Liver (tissue), 9 donors: ENCODE results near the gene RIC1. TPM values are rescaled to one million over a fixed set of nuclear protein-coding genes. Genes with fewer than 3 reads are reported as not detected.

Source experiments
- DNase-seq: peaks from one replicate; pipeline ENCODE4 v3.0.0-alpha.2; 2017; ENCODE audit warnings: low spot score
- H3K27ac ChIP-seq, 2 donors: one replicate each; pipeline ENCODE4 v1.7.0; 2013; ENCODE audit warnings: inconsistent platforms in 2 of 2, low read length in 2 of 2, control low read depth in 1 of 2, low read depth in 1 of 2, mild to moderate bottlenecking in 1 of 2
- H3K27me3 ChIP-seq, 4 donors: one replicate each; pipeline versions ENCODE4 v1.6.1 to v1.7.0; 2013; ENCODE audit warnings: low read length in 3 of 4, inconsistent platforms in 1 of 4, mild to moderate bottlenecking in 1 of 4, moderate library complexity in 1 of 4; ENCODE audit not compliant: control insufficient read depth in 4 of 4, insufficient read depth in 4 of 4
- H3K36me3 ChIP-seq, 4 donors: one replicate each; pipeline versions ENCODE4 v1.6.1 to v1.7.0; 2013; ENCODE audit warnings: low read length in 3 of 4, mild to moderate bottlenecking in 3 of 4, low read depth in 1 of 4, moderate library complexity in 1 of 4; ENCODE audit not compliant: control insufficient read depth in 4 of 4, insufficient read depth in 3 of 4
- H3K4me1 ChIP-seq, 4 donors: one replicate each; pipeline versions ENCODE4 v1.6.1 to v1.7.0; 2013; ENCODE audit warnings: low read length in 3 of 4, mild to moderate bottlenecking in 3 of 4, moderate library complexity in 1 of 4; ENCODE audit not compliant: control insufficient read depth in 4 of 4, insufficient read depth in 4 of 4
- H3K4me3 ChIP-seq, 3 donors: one replicate each; pipeline versions ENCODE4 v1.6.1 to v1.7.0; 2013; ENCODE audit warnings: low read length in 3 of 3, control low read depth in 1 of 3, low read depth in 1 of 3, mild to moderate bottlenecking in 1 of 3
- H3K9ac ChIP-seq, 2 donors: one replicate each; pipeline ENCODE4 v1.7.0; 2013; ENCODE audit warnings: low read length in 2 of 2, mild to moderate bottlenecking in 2 of 2, moderate library complexity in 2 of 2, control low read depth in 1 of 2, low read depth in 1 of 2
- H3K9me3 ChIP-seq, 4 donors: one replicate each; pipeline versions ENCODE4 v1.6.1 to v1.7.0; 2013; ENCODE audit warnings: low read length in 3 of 4; ENCODE audit not compliant: control insufficient read depth in 4 of 4
- EGR1 ChIP-seq, 2 donors: IDR thresholded peaks; 2 replicates each; pipeline ENCODE4 v1.6.1; 2016 to 2018; ENCODE audit warnings: antibody characterized with exemption in 2 of 2, low read depth in 2 of 2
- FOXA1 ChIP-seq: IDR thresholded peaks from 2 replicates; pipeline ENCODE4 v1.6.1; 2016; ENCODE audit warnings: antibody characterized with exemption
- FOXA2 ChIP-seq: IDR thresholded peaks from 2 replicates; pipeline ENCODE4 v1.6.1; 2016; ENCODE audit warnings: antibody characterized with exemption
- GABPA ChIP-seq, 2 donors: IDR thresholded peaks in 1 of 2; conservative IDR thresholded peaks in 1 of 2; 2 replicates each; pipeline ENCODE4 v1.6.1; 2016; ENCODE audit warnings: antibody characterized with exemption in 2 of 2, mild to moderate bottlenecking in 1 of 2, moderate library complexity in 1 of 2
- HNF4A ChIP-seq, 2 donors: conservative IDR thresholded peaks; 2 replicates each; pipeline ENCODE4 v1.6.1; 2016; ENCODE audit warnings: antibody characterized with exemption in 2 of 2, mild to moderate bottlenecking in 2 of 2
- HNF4G ChIP-seq: IDR thresholded peaks from 2 replicates; pipeline ENCODE4 v1.6.1; 2016; ENCODE audit warnings: antibody characterized with exemption
- JUND ChIP-seq, 2 donors: IDR thresholded peaks; 2 replicates each; pipeline ENCODE4 v1.6.1; 2016; ENCODE audit warnings: antibody characterized with exemption in 2 of 2
- NR2F2 ChIP-seq: IDR thresholded peaks from 2 replicates; pipeline ENCODE4 v1.6.1; 2016; ENCODE audit warnings: antibody characterized with exemption
- RAD21 ChIP-seq, 2 donors: IDR thresholded peaks; 2 replicates each; pipeline ENCODE4 v1.6.1; 2016; ENCODE audit warnings: antibody characterized with exemption in 2 of 2, mild to moderate bottlenecking in 2 of 2
- RXRA ChIP-seq, 2 donors: IDR thresholded peaks; 2 replicates each; pipeline ENCODE4 v1.6.1; 2017 to 2018; ENCODE audit warnings: antibody characterized with exemption in 2 of 2, mild to moderate bottlenecking in 1 of 2
- SP1 ChIP-seq: IDR thresholded peaks from 2 replicates; pipeline ENCODE4 v1.6.1; 2018; ENCODE audit warnings: antibody characterized with exemption, mild to moderate bottlenecking
- TAF1 ChIP-seq: conservative IDR thresholded peaks from 2 replicates; pipeline ENCODE4 v1.6.1; 2016; ENCODE audit warnings: antibody characterized with exemption, mild to moderate bottlenecking
- YY1 ChIP-seq: IDR thresholded peaks from 2 replicates; pipeline ENCODE4 v1.6.1; 2016; ENCODE audit warnings: antibody characterized with exemption, mild to moderate bottlenecking
- WGBS: extraction: QIAGEN DNeasy Blood & Tissue Kit; methylation state at CpG from one replicate; pipeline ENCODE4 v1.1.7; 2013; 5-methylcytosine and 5-hydroxymethylcytosine counted together
- polyA plus RNA-seq, 2 donors: library from polyadenylated mRNA; stranded (reverse) in 1 of 2; unstranded in 1 of 2; fragments of 200-250 nt in 1 of 2; fragments of >200 nt in 1 of 2; fragmentation: Nextera tagmentation in 1 of 2; extraction: Ambion mirVana in 1 of 2; gene quantifications; one replicate each; pipeline versions ENCODE4 v1.2.1 to v1.2.3, GENCODE V29; 2013 to 2015
- total RNA-seq, 2 donors: library from RNA; depleted of rRNA; stranded (reverse); fragments of >200 nt; gene quantifications; one replicate each; pipeline ENCODE4 v1.2.3, GENCODE V29; 2014
- TF ChIP-seq, protein P1 (sequence below): fragments of 150-350 bp; IDR thresholded peaks from 2 replicates; pipeline ENCODE4 v1.5.1; 2017; ENCODE audit warnings: improper control_type of control experiment, low read depth, low read length; ENCODE audit not compliant: missing input control
- TF ChIP-seq, protein P2 (sequence below): IDR thresholded peaks from 2 replicates; pipeline ENCODE4 v1.6.1; 2016; ENCODE audit warnings: antibody characterized with exemption
- TF ChIP-seq, protein P3 (sequence below): IDR thresholded peaks from 2 replicates; pipeline ENCODE4 v1.6.1; 2016; ENCODE audit warnings: antibody characterized with exemption
- TF ChIP-seq, protein P4 (sequence below): IDR thresholded peaks from 2 replicates; pipeline ENCODE4 v1.6.1; 2016; ENCODE audit warnings: antibody characterized with exemption, mild to moderate bottlenecking
- TF ChIP-seq, protein P5 (sequence below): IDR thresholded peaks from 2 replicates; pipeline ENCODE4 v1.6.1; 2016; ENCODE audit warnings: antibody characterized with exemption
- donor health status: healthy.
- donor health status: healthy.
- donor health status: healthy.
- donor health status: healthy.
- donor health status: healthy.

RIC1 gene
- total and polyA plus RNA-seq, 4 donors = 4.1 to 25.8 (median 9.8) TPM

DNA sequence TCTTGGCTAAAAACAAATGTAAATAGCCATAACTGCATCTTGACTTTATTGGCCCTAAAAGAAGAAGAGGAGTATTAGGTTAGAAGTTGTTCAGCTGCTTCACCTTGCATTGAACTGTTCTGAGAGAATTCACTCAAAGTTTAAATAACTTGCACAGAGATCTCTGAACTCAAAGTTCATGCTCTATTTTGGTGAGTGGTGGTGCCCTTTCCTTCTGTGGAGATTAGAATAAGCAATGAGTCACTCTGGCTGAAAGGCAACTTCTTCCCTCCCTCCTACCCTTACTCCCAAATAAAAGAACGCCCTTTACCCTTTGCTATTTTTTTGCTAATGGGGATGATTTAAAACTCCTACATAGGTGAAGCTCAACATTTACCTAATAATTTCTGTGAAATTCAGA lies 155.1 kb downstream of the RIC1 start:
- no peak for DNase-seq
- TF ChIP-seq JUND (IDR thresholded peaks at IDR 0.05) (peak in 1 of 2 donors; percentile 33), TAF1 (no peak)
- peaks cover 5 to 14% (median 8%) of the 10 kb centered on the region in 4 donors for H3K36me3 ChIP-seq
- no peak overlapping the region for H3K27ac ChIP-seq
- peaks cover 0 to 5% (median 1%) of the 10 kb centered on the region in 4 donors for H3K9me3 ChIP-seq
- 98% methylated on average over 1 of the region's 1 CpG for whole genome bisulfite sequencing
- H3K9ac ChIP-seq = no peak overlapping the region
- H3K27me3 ChIP-seq = no peaks in the 10 kb centered on the region
- no peak overlapping the region for H3K4me3 ChIP-seq
- H3K4me1 ChIP-seq = peaks cover 0 to 4% (median 2%) of the 10 kb centered on the region in 4 donors

DNA sequence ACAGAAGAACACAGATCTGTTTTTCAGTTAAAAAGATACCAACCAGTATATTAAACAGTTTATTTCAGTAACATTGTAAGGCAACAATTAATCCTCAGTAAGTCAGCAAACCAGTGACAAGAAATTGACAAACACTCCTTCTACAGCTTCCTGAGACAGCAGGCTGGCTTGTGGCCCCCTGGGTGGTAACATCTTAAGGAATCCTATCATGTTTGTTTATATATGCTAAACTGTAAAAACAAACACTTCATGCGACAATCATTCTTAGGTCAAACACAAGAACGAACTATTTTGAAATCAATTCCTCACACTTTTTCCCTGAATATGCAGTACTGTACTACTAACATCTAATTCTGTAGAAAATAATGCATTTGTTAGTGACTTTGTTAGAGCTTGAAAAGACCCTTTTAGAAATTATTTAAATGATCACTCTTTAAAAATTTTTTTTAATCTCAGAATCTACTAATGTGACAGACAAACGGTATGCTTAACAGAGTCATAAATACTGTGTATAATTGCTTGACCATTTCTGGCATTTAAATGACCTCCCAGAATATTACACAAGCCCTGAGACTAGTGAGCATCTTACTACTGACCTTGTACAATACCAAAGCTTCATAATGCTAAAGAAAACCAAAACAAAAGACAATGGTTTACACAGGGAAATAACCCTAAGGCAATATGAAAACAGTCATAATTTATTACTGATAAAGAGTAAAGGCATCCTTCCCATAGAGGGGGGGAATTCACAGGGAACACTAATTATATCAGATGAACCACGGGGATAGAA lies 155.8 kb downstream of the RIC1 start:
- no peaks in the 10 kb centered on the region for H3K27me3 ChIP-seq
- WGBS = 85% methylated on average over 4 of the region's 4 CpGs
- no peak overlapping the region for H3K4me3 ChIP-seq
- TF ChIP-seq HNF4G = no peak
- TF ChIP-seq TAF1 = no peak
- TF ChIP-seq, protein P1, sequence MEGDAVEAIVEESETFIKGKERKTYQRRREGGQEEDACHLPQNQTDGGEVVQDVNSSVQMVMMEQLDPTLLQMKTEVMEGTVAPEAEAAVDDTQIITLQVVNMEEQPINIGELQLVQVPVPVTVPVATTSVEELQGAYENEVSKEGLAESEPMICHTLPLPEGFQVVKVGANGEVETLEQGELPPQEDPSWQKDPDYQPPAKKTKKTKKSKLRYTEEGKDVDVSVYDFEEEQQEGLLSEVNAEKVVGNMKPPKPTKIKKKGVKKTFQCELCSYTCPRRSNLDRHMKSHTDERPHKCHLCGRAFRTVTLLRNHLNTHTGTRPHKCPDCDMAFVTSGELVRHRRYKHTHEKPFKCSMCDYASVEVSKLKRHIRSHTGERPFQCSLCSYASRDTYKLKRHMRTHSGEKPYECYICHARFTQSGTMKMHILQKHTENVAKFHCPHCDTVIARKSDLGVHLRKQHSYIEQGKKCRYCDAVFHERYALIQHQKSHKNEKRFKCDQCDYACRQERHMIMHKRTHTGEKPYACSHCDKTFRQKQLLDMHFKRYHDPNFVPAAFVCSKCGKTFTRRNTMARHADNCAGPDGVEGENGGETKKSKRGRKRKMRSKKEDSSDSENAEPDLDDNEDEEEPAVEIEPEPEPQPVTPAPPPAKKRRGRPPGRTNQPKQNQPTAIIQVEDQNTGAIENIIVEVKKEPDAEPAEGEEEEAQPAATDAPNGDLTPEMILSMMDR = no peak
- no peak for TF ChIP-seq NR2F2
- TF ChIP-seq, protein P2, sequence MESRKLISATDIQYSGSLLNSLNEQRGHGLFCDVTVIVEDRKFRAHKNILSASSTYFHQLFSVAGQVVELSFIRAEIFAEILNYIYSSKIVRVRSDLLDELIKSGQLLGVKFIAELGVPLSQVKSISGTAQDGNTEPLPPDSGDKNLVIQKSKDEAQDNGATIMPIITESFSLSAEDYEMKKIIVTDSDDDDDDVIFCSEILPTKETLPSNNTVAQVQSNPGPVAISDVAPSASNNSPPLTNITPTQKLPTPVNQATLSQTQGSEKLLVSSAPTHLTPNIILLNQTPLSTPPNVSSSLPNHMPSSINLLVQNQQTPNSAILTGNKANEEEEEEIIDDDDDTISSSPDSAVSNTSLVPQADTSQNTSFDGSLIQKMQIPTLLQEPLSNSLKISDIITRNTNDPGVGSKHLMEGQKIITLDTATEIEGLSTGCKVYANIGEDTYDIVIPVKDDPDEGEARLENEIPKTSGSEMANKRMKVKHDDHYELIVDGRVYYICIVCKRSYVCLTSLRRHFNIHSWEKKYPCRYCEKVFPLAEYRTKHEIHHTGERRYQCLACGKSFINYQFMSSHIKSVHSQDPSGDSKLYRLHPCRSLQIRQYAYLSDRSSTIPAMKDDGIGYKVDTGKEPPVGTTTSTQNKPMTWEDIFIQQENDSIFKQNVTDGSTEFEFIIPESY = no peak
- TF ChIP-seq, protein P3, sequence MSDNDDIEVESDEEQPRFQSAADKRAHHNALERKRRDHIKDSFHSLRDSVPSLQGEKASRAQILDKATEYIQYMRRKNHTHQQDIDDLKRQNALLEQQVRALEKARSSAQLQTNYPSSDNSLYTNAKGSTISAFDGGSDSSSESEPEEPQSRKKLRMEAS = no peak
- TF ChIP-seq, protein P4, sequence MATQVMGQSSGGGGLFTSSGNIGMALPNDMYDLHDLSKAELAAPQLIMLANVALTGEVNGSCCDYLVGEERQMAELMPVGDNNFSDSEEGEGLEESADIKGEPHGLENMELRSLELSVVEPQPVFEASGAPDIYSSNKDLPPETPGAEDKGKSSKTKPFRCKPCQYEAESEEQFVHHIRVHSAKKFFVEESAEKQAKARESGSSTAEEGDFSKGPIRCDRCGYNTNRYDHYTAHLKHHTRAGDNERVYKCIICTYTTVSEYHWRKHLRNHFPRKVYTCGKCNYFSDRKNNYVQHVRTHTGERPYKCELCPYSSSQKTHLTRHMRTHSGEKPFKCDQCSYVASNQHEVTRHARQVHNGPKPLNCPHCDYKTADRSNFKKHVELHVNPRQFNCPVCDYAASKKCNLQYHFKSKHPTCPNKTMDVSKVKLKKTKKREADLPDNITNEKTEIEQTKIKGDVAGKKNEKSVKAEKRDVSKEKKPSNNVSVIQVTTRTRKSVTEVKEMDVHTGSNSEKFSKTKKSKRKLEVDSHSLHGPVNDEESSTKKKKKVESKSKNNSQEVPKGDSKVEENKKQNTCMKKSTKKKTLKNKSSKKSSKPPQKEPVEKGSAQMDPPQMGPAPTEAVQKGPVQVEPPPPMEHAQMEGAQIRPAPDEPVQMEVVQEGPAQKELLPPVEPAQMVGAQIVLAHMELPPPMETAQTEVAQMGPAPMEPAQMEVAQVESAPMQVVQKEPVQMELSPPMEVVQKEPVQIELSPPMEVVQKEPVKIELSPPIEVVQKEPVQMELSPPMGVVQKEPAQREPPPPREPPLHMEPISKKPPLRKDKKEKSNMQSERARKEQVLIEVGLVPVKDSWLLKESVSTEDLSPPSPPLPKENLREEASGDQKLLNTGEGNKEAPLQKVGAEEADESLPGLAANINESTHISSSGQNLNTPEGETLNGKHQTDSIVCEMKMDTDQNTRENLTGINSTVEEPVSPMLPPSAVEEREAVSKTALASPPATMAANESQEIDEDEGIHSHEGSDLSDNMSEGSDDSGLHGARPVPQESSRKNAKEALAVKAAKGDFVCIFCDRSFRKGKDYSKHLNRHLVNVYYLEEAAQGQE = no peak
- no peak for TF ChIP-seq SP1
- TF ChIP-seq FOXA1 = no peak
- no peak for TF ChIP-seq RXRA (IDR thresholded peaks at IDR 0.05)
- no peak for TF ChIP-seq GABPA (IDR thresholded peaks at IDR 0.05 in 1 of 2, conservative IDR thresholded peaks at IDR 0.05 in 1 of 2)
- no peak for TF ChIP-seq RAD21 (IDR thresholded peaks at IDR 0.05)
- no peak for TF ChIP-seq EGR1 (IDR thresholded peaks at IDR 0.05; ENCODE audit: low read depth in 2 of 2)
- no peak for TF ChIP-seq YY1
- TF ChIP-seq FOXA2 = no peak
- TF ChIP-seq JUND (IDR thresholded peaks at IDR 0.05) = no peak
- TF ChIP-seq, protein P5, sequence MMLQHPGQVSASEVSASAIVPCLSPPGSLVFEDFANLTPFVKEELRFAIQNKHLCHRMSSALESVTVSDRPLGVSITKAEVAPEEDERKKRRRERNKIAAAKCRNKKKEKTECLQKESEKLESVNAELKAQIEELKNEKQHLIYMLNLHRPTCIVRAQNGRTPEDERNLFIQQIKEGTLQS = no peak
- TF ChIP-seq HNF4A (conservative IDR thresholded peaks at IDR 0.05) = no peak
- peaks cover 2 to 13% (median 7%) of the 10 kb centered on the region in 4 donors for H3K36me3 ChIP-seq
- H3K9me3 ChIP-seq = peaks cover 0 to 1% (median 0%) of the 10 kb centered on the region in 4 donors
- DNase-seq = no peak
- peaks cover 0 to 4% (median 2%) of the 10 kb centered on the region in 4 donors for H3K4me1 ChIP-seq
- H3K27ac ChIP-seq = no peak overlapping the region
- H3K9ac ChIP-seq = no peak overlapping the region
